CD4-positive, alpha-beta T cell treated with Interleukin-21 for 1 hour (primary cell): Measurements from ENCODE around the gene TEX10.
A peak's percentile ranks its signal among the peaks of the same experiment; 100 is the strongest.
"Not testable (repeated sequence)": the region's sequence is repeated elsewhere in the genome, so short reads cannot be mapped to it uniquely, and the experiment has no call there.

Source experiments
- DNase-seq: peaks from one replicate; pipeline ENCODE4 v3.0.0-alpha.2; 2020

The TEX10 gene

GRCh38 chr9:100341889-100342288, 10.9 kb downstream of the TEX10 start:
- DNase-seq: no peak

GRCh38 chr9:100340224-100340623, 12.5 kb downstream of the TEX10 start:
- no peak for DNase-seq

GRCh38 chr9:100338736-100339135, 14.0 kb downstream of the TEX10 start:
- DNase-seq: not testable (repeated sequence)

- DNase-seq: peak; percentile 34
These were observed 28.0 kb downstream of the TEX10 start for GRCh38 chr9:100324594-100325200.

- peak; percentile 39 for DNase-seq
These were observed 29.7 kb downstream of the TEX10 start for GRCh38 chr9:100322954-100323536.

GRCh38 chr9:100317706-100318105, 35.0 kb downstream of the TEX10 start:
- DNase-seq: no peak

- DNase-seq: no peak
These were observed 37.2 kb downstream of the TEX10 start for GRCh38 chr9:100315561-100315960.

GRCh38 chr9:100309992-100310391, 42.8 kb downstream of the TEX10 start:
- no peak for DNase-seq

- DNase-seq: no peak
These were observed 43.7 kb downstream of the TEX10 start for GRCh38 chr9:100308965-100309564.

GRCh38 chr9:100307080-100307479, 45.7 kb downstream of the TEX10 start:
- DNase-seq: no peak

GRCh38 chr9:100306283-100306682, 46.5 kb downstream of the TEX10 start:
- no peak for DNase-seq

- no peak for DNase-seq
These were observed 49.0 kb downstream of the TEX10 start for GRCh38 chr9:100303747-100304146.

- DNase-seq: no peak
These were observed 54.4 kb downstream of the TEX10 start for GRCh38 chr9:100298378-100298777.

- DNase-seq: no peak
These were observed 56.3 kb downstream of the TEX10 start for GRCh38 chr9:100296407-100296806.

GRCh38 chr9:100295240-100295639, 57.5 kb downstream of the TEX10 start:
- no peak for DNase-seq

GRCh38 chr9:100294806-100295205, 57.9 kb downstream of the TEX10 start:
- DNase-seq: no peak

- DNase-seq: no peak
These were observed 58.4 kb downstream of the TEX10 start for GRCh38 chr9:100294341-100294740.

- no peak for DNase-seq
These were observed 60.3 kb downstream of the TEX10 start for GRCh38 chr9:100292414-100292813.

- DNase-seq: no peak
These were observed 62.0 kb downstream of the TEX10 start for GRCh38 chr9:100290714-100291113.

GRCh38 chr9:100287186-100287585, 65.6 kb downstream of the TEX10 start:
- DNase-seq: no peak

- DNase-seq: no peak
These were observed 66.5 kb downstream of the TEX10 start for GRCh38 chr9:100286257-100286656.

GRCh38 chr9:100285601-100286000, 67.1 kb downstream of the TEX10 start:
- DNase-seq: no peak

GRCh38 chr9:100285080-100285479, 67.7 kb downstream of the TEX10 start:
- DNase-seq: no peak

- DNase-seq: no peak
These were observed 68.5 kb downstream of the TEX10 start for GRCh38 chr9:100284247-100284646.

- no peak for DNase-seq
These were observed 70.4 kb downstream of the TEX10 start for GRCh38 chr9:100282388-100282719.
